Embryonic facial prominence (tissue), 1 donor: ENCODE data around the gene RILPL1.
"Not testable (repeated sequence)": the region's sequence is repeated elsewhere in the genome, so short reads cannot be mapped to it uniquely, and the experiment has no call there.

Experiments used
- DNase-seq: peaks from one replicate; pipeline ENCODE4 v3.0.0-alpha.2; 2016; ENCODE audit errors: extremely low spot score

RILPL1 gene

GRCh38 chr12:123529686-123530085 is 3.8 kb downstream of the RILPL1 start:
- no peak for DNase-seq

- DNase-seq, result no peak
Measured at GRCh38 chr12:123528858-123529257, 4.7 kb downstream of the RILPL1 start.

DNA sequence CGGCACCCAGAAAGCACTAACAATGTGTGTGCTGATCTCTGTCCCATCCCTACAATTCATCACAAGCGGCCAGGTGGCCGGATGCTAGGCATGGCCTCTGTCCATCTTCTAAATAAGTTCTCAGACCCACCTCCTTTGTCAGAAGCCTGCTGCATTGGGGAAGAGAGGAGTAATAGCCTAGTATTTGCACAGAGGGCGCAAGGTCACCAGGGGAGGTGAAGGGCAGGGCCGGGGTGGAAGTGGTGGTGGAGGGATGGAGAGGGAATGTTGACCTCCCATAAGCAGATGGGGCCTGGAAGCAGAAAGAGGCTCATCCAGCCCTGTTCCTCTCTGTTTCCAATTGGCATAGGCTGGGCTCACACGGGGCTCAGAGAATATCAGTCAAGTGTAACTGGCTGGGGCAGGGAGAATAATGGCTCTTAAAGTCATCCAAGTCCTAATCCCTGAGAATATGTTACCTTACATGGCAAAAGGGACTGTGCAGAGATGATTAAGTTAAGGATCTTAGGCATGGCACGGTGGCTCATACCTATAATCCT is 6.9 kb downstream of the RILPL1 start:
- DNase-seq, result no peak

DNA sequence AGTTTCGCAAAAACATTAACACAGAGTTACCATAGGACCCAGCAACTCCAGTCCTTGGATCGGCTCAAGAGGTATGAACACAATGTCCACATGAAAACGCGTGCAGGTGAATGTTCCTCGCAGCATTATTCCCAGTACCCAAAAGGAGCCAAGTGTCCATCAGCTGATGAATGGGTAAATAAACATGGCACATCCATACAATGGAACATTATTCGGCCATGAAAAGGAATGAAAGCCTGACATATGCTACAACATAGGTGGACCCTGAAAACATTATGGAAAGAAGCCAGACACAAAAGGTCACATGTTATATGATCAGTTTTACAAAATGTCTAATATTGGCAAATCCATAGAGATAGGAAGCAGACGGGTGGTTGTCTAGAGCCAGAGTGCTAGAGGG is 9.1 kb downstream of the RILPL1 start:
- DNase-seq, result no peak

DNA sequence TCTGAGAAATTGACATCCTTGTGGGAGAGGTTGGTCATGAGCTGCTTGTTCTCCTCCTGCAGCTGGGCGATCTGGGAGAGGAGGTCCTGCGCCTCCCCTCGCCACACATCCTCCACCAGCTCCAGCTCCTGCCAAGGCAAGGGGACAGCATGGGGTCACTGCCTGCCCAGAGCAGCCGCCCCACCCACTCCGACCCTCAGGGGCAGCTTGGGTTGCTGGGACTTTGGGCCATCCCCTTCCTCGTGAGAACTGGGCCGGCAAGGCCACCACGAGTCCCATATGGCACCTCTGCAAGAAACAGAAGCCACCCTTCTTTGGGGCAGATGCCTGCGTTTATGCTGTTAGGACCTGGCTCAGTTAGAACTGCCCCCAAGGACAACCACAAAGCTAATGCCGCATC is 10.0 kb downstream of the RILPL1 start:
- DNase-seq, result no peak

GRCh38 chr12:123522164-123522563 is 11.4 kb downstream of the RILPL1 start:
- DNase-seq, result no peak

DNA sequence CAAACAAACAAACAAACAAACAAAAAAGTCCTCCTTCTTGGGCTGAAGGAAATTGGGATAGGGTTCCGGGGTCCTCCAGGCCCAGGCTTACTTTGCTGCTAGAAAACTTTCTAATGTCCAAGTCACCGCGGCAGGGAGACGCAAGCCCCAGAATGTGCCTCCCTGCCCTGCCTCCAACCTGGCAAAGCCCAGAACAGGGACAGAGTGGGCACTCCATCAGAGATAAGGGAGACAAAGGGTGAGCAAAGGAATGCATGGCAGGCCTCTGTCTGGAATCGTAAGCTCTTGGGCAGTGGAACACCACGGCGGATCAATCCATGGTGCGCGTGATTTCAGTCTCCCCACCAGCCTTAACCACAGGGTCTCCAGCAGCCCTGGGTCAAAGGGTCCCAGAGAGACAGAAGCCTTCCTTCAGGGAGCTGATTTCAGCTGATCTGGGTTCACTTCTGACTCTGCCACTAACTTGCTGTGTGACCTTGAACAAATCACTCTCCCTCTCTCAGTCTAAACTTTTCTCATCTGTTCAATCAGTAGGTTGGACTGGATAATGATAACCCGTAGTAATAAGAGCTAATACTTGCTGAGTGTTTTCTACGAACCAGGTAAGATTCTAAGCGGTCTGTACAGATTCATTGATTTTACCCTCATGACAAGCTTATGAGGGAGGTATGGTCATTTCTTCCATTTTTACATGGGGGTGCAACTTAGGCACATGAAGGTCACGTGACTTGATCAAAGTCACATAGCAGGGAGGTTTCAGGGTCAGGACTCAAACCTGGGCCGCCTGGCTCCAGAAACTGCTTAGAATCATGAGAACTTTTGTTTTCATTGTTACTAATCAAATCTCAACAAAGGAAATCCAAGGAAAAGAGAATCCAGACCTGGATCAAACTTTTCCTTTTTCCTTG is 12.7 kb downstream of the RILPL1 start:
- DNase-seq, result no peak

GRCh38 chr12:123519141-123520001 is 14.1 kb downstream of the RILPL1 start:
- no peak for DNase-seq

- DNase-seq, result no peak
Measured at GRCh38 chr12:123516216-123516780, 17.2 kb downstream of the RILPL1 start.

DNA sequence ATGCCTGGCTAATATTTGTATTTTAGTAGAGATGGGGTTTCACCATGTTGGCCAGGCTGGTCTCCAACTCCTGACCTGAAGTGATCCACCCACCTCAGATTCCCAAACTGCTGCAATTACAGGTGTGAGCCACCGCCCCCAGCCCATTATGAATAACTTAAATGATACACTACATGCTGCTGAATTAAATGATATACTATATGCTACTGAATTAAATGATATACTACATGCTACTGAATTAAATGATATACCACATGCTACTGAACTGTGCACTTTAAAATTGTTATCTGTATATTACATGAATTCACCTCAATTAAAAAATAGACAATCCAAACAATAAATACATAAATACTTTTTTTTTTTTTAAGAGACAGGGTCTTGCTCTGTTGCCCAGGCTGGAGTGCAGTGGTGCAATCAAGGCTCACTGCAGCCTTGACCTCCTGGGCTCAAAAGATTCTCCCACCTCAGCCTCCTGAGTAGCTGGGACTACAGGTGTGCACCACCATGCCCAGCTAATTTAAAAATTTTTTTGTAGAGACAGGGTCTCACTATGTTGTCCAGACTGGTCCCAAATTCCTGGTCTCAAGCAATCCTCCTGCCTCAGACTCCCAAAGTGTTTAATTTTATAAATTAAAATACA is 18.8 kb downstream of the RILPL1 start:
- DNase-seq, result not testable (repeated sequence)

GRCh38 chr12:123513805-123514204 is 19.7 kb downstream of the RILPL1 start:
- DNase-seq, result no peak

- DNase-seq, result no peak
Measured at GRCh38 chr12:123512838-123513665, 20.5 kb downstream of the RILPL1 start.

- no peak for DNase-seq
Measured at GRCh38 chr12:123506843-123507236, 26.7 kb downstream of the RILPL1 start.

- no peak for DNase-seq
Measured at GRCh38 chr12:123506059-123506842, 27.3 kb downstream of the RILPL1 start.

GRCh38 chr12:123502163-123502704 is 31.3 kb downstream of the RILPL1 start:
- no peak for DNase-seq

DNA sequence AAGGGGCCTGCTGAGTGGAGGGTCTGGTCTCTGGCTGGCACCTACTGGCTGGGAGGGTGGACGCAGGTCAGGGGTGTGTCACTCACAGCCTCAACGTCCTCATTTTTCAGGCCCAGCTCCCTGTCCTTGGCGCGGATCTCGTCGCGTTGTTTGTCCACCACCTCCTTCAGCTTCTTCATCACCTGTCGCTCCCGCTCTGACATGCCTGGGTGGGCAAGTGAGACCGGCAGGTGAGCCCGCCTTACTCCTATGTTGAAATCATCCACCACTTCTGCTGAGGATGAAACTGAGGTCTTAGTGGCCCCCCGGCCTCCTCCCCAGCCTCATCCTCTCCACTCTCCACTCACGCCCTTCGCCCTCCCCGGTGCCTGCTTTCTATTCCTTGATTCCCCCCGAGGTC is 34.2 kb downstream of the RILPL1 start:
- DNase-seq, result no peak

DNA sequence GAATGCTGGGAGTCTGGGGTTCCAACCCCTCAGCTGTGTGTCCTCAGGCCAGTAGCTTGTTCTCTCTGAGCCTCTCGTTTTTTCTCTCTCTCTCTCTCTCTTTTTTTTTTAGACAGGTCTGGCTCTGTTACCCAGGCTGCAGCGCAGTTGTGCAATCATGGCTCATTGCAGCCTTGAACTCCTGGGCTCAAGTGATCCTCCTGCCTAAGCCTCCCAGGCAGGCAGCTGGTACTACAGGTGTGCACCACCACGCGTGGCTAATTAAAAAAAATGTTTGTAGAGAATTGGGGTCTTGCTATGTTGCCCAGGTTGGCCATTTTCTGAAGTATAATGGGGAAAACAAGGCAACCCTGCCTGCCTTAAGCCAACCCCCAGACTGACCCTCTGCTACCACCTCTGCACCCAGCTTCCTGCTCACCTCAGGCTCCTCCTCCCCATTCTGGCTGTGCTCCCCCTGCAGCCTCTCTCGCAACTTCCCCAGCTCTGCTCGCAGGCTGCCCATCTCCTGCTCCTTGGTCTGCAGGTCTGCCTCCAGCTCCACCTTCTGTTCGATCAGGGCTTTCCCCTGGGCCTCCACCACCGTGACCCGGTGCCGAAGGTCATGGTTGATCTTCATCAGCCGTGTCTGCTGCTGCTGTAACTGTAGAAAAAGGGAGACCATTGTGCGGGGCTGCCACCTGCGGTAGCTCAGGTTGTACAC is 35.2 kb downstream of the RILPL1 start:
- no peak for DNase-seq

DNA sequence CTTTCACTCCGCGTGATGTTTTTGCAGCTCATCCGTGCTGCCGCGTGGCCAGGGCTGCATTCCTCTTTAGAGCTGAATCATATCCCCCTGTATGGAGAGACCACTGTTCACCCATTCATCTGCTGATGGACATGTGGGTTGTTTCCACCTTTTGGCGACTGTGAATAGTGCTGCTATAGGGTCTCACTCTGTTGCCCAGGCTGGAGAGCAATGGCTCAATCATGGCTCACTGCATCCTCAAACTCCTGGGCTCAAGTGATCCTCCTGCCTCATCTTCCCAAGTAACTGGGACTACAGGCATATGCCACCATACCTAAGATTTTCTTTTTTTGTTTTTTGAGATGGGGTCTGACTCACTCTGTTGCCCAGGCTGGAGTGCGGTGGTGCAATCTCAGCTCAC is 36.5 kb downstream of the RILPL1 start:
- DNase-seq, result no peak
